Measurements from ENCODE around the gene SEC62.

Gene SEC62, protein sequence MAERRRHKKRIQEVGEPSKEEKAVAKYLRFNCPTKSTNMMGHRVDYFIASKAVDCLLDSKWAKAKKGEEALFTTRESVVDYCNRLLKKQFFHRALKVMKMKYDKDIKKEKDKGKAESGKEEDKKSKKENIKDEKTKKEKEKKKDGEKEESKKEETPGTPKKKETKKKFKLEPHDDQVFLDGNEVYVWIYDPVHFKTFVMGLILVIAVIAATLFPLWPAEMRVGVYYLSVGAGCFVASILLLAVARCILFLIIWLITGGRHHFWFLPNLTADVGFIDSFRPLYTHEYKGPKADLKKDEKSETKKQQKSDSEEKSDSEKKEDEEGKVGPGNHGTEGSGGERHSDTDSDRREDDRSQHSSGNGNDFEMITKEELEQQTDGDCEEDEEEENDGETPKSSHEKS

GRCh38 chr3:169966428-169966950 lies at the start of gene SEC62:
SEC62 (plus strand) TSS chr3:169966807; CDS start chr3:169966823, 16 bp downstream.
- peak; percentile 86 to 92 for DNase-seq (ENCODE audit: low read depth in 2 of 2)

GRCh38 chr3:169923189-169923588 lies 43.4 kb upstream of the SEC62 start:
- no peak for DNase-seq (ENCODE audit: low read depth in 2 of 2)

DNA sequence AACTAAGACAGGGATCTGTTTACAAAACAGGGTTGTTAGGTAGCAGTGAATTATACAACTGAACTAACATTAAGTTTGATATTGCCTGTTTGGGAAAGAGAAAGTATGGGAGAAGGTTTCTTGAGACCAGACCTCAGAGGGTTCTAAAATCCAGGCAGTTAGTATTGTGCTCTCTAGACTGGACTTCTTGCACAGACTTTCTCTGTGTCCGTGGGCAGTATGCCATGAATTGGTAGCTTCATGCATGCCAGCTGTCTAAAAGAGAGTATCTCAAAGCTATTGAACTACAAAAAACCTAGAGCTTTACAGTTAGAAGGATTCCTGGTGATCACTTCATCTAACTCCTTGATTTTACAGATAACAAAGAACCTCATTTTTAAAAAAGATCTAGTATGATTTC lies 42.8 kb upstream of the SEC62 start:
- DNase-seq (ENCODE audit: low read depth in 2 of 2): no peak

DNA sequence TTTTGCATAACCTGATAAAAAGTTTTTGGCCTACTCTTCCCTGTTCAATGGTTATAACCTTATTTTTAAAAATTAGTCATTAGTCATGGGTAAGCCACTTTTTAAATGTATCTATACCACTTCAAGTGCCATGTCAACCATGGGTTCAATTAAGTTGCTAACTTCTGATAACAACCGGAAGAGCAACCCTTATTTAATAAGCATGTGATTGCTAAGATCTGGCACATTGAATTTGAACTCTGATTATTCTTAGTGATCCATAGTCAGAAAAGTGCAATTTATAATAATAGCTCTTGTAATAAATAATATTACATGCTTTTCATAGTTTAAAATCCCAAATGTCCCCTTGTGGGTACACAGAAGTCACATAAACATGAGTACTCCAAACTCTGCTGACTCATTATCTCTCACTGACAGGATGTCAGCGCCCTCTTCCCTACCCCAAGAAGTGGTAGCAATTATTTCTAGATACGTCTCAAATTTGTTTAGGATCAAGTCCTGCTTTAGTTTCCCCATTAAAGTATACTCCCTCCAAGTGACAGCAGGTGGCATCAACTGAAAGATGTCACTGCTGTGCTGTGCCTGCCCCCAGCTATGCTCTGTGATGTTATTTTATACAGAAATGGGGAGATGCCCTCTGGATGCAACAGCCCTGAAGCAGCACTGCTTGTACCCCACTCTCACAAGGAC lies 36.6 kb upstream of the SEC62 start:
- no peak for DNase-seq (ENCODE audit: low read depth in 2 of 2)

DNA sequence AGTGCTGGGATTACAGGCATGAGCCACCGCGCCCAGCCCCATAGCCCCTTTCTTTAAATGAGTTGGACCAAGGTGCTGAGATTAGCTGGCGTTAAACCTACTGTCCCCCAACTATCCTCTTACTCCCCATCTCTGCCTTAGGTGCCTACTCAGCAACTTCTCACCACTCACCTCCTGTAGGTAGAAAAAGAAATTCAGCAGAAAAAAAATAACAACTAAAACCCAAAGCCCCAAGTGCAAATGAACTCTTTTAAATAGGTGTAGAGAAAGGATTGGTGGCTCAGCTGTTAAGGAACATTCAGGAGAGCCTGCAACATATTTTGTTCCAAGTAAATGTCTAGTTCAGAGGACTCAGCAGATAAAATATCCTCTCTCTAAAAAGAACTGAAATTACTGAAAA lies 35.8 kb upstream of the SEC62 start:
- no peak for DNase-seq (ENCODE audit: low read depth in 2 of 2)

DNA sequence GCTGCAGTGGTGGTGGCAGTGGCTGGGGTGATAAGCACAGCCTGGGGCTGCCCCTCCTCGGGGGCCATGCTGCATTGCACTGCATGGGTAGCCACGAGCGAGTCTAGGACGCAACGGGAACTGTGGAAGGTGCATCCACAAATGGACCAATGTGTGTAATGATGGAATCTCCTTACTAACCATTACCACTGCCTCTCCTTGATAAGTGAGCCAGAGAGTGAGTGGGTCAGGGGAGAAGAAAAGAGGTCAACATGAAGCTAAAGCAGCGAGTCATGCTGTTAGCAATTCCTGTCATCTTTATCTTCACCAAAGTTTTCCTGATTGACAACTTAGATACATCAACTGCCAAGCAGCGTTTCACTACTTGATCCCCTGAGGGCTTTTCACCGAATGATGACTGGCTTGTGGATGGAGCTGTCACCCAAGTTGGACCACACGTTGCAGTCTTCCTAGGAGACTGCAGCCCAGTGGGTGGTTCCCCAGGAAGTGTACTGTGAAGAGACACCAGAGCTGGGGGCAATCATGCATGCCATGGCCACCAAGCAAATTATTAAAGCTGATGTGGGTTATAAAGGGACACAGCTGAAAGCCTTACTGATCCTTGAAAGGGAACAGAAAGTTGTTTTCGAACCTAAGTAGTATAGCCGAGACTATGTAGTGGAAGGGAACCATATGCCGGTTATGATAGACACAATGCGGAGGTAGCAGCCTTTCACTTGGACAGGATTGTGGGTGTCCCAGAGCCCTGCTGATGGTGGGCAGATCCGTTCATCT lies 34.7 kb upstream of the SEC62 start:
- DNase-seq (ENCODE audit: low read depth in 2 of 2): no peak

DNA sequence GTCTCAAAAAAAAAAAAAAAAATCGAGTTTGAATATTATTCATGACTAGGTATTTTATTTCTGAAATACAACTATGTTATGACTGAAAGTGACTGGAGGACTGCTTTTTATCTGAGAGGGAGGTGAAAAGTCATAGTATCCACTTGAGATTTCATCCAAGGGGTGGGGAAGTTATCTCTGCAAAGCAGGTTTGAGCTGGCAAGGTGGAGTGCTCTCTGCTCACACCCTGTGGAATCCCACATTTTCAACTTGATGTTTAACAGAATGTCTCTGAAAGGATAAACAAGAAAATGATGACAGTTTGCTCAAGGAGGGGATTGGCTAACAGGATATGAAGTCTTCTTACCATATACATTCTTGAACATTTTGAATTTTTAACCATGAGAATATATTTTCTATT lies 27.3 kb upstream of the SEC62 start:
- DNase-seq (ENCODE audit: low read depth in 2 of 2): no peak

- no peak for DNase-seq (ENCODE audit: low read depth in 2 of 2)
These were observed 26.9 kb upstream of the SEC62 start for GRCh38 chr3:169939751-169940150.

- DNase-seq (ENCODE audit: low read depth in 2 of 2): no peak
These were observed 26.0 kb upstream of the SEC62 start for GRCh38 chr3:169940470-169941181.

- peak; percentile 31 to 48 for DNase-seq (ENCODE audit: low read depth in 2 of 2)
These were observed 21.3 kb upstream of the SEC62 start for GRCh38 chr3:169945313-169945712.

GRCh38 chr3:169946336-169946735 lies 20.3 kb upstream of the SEC62 start:
- no peak for DNase-seq (ENCODE audit: low read depth in 2 of 2)

GRCh38 chr3:169948559-169949448 lies 17.8 kb upstream of the SEC62 start:
- DNase-seq (ENCODE audit: low read depth in 2 of 2): no peak

DNA sequence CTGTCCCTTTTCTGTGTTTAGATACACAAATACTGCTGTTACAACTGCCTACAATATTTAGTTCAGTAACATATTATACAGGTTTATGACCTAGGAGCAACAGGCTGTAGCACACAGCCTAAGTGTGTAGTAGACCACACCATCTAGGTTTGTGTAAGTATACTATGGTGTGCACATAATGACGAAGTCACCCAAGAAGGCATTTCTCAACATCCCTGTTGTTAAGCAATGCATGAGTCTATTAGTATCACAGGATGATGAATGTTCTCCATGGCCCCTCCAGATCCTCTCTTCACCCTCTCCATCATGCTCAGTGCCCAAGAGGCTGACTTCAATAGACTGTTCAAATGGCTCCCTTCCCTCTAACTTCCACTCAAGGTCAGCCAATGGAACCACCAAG lies 14.6 kb upstream of the SEC62 start:
- no peak for DNase-seq (ENCODE audit: low read depth in 2 of 2)

DNA sequence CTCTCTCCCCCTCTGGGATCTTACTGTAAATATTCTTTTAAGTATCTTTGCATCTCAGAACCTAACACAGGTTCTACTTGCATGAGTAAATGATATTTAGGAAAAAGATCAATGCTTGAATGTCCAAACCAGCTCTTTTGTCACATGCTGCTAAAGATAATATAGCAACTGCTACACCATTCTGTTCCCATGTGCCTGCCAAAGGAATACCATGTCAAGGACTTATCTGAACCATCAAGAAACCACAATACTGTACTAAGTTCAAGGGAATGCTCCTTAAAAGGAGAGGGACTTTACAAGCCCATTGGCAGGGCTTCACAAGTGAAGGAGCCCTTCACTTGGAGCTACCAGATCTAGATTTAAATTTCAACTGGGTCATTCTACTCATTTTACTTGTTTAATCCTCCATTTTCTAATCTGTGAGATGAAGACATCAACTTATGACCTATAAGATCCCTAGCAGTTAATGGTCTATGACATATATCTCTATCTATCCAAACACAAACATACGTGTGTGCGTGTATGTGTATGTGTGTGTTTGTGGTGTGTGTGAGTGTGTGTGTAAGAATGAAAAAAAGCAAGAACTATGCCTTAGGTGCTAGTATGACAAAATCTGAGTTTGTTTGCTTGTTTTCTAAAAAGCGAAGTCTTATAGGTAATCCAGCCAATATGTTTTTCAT lies 13.0 kb upstream of the SEC62 start:
- DNase-seq (ENCODE audit: low read depth in 2 of 2): no peak

DNA sequence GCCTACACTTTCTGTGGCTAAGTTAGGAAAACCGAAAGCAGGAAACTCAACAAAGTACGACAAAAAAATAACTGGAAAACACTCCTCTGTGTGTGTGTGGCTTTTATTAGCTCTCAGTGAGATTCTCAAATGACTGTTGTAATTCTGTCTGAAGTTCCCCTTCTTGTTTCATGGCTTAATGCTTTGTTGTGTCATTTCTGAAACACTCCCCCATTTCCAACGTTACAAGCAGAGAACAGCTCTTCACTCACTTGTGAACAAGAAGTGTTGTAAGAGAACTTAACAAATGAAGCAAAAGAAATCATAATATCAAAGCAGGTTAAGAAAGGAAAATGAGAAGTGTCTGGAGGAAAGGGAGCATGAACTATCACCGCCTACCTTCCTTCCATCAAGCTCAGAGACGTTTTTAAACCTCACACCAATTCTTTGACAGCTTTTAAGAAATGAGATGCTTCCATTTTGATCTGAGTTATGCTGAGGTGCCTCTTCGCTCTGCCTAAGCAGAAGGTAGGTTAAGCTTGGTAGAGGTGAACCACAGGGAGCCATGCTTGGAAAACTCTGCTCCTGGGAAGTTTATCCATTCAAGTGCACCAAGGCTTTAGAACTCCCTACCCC lies 12.4 kb upstream of the SEC62 start:
- DNase-seq (ENCODE audit: low read depth in 2 of 2): no peak

DNA sequence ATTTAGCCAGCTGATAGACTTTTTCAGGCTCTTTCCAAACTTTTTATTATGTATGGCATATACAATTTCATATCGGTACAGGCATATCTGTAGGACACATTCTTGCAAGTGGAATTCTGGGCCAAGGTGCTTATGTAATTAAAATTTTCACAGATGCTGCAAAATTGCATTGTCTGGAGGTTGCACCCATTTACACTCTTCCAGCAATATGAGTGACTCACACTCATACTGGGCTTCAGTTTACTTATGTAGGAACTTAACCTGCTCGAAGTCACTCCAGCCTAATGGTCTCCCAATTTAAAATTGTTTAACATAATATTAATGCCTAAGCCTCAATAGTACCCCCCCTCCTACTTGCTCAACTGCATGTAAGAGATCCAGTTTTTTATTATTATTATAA lies 11.2 kb upstream of the SEC62 start:
- DNase-seq (ENCODE audit: low read depth in 2 of 2): no peak

GRCh38 chr3:169964176-169964575 lies 2.4 kb upstream of the SEC62 start:
- no peak for DNase-seq (ENCODE audit: low read depth in 2 of 2)

GRCh38 chr3:169965562-169966427 lies 812 bp upstream of the SEC62 start:
- peak in 1 of 2 donors; percentile 2 for DNase-seq (ENCODE audit: low read depth in 2 of 2)
